COLO668 (cell line): Measurements from ENCODE around the gene DENND1A.
"Not testable (repeated sequence)": the region's sequence is repeated elsewhere in the genome, so short reads cannot be mapped to it uniquely, and the experiment has no call there.

Experiments
- DNase-seq: peaks from one replicate; lab custom pipeline; 2025; ENCODE audit not compliant: unreplicated experiment; lab: John Stamatoyannopoulos, UW

Gene DENND1A

GRCh38 chr9:123929870-123930831 is at the start of gene DENND1A:
DENND1A (minus strand) TSS chr9:123930126; CDS start chr9:123929905, 221 bp downstream.
- DNase-seq, result peak; percentile 95

DNA sequence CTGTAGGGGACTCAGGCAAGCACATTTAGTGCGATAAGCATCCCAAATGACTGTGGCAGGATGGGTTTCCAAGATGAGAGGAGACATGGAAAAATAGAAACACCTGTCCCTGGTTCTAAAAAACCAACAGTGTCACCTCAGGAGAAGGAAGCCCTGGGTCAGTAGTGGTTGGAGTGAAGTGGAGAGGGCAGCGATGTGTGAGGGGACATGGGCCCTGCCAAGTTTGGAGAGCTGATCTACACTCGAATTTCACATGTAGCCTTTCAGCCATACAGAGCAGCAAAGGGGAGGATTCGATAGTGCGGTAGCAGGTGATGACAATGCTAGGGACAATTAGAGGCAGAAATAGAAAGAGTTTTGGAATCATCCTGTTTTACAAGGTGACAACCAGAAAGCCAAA is 49.1 kb upstream of the DENND1A start:
- DNase-seq, result no peak

- not testable (repeated sequence) for DNase-seq
Observed at GRCh38 chr9:123976579-123976978, 46.7 kb upstream of the DENND1A start.

- DNase-seq, result no peak
Observed at GRCh38 chr9:123975871-123976270, 45.9 kb upstream of the DENND1A start.

- DNase-seq, result no peak
Observed at GRCh38 chr9:123974471-123974870, 44.5 kb upstream of the DENND1A start.

DNA sequence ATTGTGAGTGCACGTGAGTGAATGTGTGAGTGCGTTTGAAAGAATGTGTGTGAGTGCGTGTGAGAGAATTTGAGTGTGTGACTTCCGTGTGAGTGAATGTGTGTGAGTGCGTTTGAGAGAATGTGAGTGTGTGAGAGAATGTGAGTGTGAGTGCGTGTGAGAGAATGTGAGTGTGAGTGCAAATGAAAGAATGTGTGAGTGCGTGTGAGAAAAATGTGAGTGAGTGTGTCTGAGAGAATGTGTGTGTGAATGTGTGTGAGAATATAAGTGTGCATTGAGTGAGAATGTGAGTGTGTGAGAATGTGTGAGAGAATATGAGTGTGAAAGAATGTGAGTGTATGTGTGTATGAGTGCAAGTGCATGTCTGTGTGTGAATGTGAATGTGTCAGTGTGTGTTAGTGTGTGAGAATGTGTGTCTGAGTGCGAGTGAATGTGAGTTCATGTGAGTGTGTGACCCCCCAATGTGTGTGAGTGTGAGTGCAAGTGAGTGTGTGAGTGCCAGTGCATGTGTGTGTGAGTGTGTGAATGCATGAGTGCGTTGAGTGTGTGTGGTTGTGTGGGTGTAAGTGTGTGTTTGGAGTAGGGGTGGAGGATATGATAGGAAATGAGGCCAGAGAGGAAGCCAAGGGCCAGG is 43.8 kb upstream of the DENND1A start:
- no peak for DNase-seq

DNA sequence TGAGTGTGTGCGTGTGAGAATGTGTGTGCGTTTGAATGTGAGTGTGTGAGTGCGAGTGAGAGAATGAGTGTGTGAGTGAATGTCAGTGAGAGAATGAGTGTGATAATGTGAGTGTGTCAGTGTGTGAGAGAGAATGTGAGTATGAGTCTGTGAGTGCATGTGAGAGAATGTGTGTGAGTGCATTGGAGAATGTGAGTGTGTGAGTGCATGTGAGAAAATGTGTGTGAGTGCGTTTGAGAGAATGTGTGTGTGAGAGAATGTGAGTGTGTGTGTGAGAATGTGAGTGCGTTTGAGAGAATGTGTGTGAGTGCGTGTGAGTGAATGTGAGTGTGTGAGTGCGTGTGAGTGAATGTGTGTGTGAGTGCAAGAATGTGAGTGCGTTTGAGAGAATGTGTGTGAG is 42.7 kb upstream of the DENND1A start:
- no peak for DNase-seq

DNA sequence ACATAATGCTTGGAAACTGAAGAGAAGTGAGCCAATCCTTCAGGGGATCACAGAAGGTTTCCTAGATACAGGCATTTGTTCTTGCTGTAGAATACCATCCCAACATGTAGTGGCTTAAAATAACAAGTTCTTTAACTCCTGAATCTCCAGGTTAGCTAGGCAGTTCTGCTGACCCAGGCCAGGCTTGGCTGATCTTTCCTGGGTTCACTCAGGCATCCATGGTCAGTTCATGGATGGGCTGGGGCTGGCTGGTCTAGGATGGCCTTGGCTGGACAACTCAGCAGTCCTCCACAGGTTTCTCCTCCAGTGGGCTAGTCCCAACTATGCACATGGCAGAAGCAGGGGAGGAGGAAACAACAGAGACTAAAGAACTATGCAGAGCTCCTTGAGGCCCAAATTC is 37.4 kb upstream of the DENND1A start:
- no peak for DNase-seq

DNA sequence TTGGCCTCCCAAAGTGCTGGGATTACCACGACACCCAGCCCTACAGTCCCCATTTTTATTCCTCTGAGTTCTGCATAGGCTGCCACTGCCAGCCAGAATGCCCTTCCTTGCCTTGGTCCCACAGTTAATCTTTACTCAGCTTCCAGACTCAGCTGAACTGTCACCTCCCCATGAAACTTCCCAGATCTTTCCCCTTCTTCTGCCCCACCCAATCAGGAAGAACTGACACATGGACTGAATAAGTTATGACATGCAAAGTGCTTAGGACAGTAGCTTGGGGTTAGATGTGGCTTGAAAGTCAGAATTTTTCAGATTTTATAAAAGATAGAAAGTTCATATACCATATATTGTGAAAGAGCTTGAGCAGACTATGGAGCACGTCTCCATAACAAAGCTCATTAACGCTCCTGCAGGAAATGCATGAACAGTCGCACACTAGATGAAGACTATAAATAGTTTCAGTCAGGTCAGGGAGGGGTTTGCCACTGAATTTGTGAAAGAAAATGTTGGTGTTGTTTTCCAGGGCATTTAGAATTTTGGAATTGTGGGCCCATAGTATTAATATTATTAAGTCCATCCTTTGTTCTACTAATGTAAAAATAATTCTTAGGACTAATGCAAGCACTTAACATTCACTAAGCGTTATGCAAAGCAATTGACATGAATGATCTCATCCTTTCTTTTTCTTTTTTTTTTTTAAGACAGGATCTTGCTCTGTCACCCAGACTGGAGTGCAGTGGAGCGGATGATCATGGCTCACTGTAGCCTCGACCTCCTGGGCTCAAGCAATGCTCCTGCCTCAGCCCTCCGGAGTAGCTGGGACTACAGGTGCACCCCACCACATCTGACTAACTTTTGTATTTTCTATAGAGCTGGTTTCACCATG is 36.1 kb upstream of the DENND1A start:
- no peak for DNase-seq

GRCh38 chr9:123964761-123965160 is 34.8 kb upstream of the DENND1A start:
- no peak for DNase-seq

DNA sequence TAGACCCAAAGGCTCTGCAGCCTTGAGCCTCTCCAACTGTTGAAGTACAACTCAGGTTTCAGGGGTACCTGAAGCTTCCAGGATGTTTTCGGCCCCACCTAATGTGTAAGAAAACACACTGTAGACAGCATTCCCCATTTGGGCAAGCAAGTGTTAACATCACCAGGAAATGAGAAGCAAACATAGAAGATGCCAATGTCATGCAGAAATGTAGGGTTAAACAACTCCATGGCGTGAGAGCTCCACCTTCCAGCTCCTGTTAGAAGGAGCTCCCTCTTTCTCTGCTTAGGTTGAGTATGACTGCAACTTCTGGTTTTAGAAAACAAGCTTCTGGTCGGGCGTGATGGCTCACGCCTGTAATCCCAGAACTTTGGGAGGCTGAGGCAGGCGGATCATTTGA is 31.0 kb upstream of the DENND1A start:
- no peak for DNase-seq

DNA sequence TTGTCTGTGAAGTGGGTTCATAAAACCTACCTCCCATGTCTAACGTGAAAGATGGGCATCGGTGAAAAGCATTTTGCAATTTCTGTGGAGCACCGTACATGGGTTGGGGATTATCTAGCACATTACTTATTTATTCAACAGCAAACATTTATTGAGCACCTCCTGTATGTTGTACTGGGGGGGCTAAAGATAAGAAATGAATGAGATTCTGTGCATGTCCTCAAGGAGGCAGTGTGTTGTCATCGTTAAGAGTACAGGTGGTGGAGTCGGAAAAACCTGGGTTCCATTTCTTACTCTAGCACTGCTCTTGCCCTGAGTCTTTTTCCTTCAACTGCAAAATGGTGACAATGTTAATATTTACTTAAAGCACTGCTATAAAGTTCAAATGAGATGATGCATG is 30.4 kb upstream of the DENND1A start:
- DNase-seq, result no peak

DNA sequence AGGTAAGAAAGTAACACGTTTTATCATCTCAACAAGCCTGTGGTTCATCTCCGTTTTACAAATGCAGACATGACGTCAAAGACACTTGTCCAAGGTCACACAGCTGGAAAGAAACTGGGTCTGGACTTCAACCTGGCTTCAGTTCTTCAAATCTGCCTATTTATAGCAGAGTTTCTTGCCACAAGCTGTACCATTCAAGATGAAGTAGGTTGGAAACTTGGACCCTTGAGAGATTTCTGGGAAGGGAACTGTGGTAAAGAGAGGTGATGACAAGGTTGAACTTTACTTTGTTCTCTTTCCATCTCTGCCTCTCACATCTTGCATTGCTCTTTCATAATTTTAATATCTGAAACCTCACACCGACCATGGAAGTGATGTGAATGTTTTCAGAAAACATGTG is 29.9 kb upstream of the DENND1A start:
- no peak for DNase-seq

GRCh38 chr9:123957731-123958130 is 27.8 kb upstream of the DENND1A start:
- DNase-seq, result no peak

- no peak for DNase-seq
Observed at GRCh38 chr9:123957168-123957721, 27.3 kb upstream of the DENND1A start.

DNA sequence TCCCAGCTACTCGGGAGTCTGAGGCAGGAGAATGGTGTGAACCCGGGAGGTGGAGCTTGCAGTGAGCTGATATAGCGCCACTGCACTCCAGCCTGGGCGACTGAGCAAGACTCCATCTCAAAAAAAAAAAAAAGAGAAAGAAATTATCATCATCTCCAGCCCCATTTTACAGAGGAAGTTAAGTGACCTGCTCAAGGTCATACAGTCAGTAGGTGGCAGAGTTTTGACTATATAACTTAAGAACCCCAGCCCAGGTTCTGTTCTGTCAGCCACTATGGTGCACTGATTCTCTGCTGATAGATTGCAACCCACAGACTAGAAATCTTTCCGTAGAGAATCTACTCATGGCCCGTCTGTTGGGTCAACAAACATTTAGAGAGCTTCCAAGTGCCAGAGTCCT is 25.7 kb upstream of the DENND1A start:
- DNase-seq, result no peak

- no peak for DNase-seq
Observed at GRCh38 chr9:123954518-123955280, 24.8 kb upstream of the DENND1A start.

DNA sequence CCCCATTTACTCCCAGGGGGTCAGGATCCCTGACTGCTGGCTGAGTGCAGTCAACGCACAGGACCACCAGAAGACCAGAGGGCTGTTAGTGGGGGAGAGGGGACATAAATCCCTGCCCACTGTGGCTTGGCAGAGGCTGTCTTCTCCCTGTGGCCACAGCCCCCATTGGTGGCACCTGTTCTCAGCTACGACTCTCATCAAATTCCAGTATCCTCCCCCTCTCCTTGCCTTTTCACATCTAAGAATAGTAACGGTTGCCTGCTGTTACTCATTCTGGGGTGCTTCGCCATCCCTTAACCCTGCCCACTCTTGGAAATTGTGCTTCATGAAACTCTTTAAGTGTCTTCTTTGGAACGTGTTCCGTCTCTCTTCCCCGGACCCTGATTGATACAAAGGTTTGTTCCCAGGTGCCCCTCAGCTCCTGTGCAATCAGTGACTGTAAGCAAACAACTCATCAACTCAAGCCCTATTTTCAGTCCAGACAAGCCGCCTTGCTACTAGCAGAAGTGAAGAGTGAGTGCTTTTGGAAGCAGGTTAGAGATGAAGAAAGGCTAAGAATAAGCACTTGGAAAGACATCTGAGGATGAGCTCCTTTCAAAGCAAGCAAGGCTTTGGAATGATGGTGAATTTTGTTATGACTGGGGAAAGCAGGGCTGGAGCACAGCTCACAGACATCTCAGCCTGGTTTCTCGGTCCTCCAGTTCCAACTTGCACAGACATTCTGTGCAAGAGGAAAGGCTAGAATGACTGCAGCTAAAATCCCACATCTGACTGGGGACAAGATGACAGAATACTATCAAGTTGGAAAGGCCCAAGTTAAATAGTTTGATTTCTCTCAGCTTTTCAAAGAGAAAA is 22.9 kb upstream of the DENND1A start:
- no peak for DNase-seq

GRCh38 chr9:123948286-123948685 is 18.4 kb upstream of the DENND1A start:
- no peak for DNase-seq
